Posterior cingulate gyrus (tissue), 11 donors: Measurements from ENCODE around the gene FAM174B.

Experiments used
- DNase-seq, 10 donors: peaks; one replicate each; pipeline versions ENCODE4 v3.0.0 to v3.0.0-alpha.2; 2020 to 2021; ENCODE audit warnings: mixed read lengths in 3 of 10
- intact Hi-C: fragments of 100-400 bp; cut with DNase I; formaldehyde crosslinking; loops from one replicate; pipeline ENCODE4 v1.15.1; 2023

Gene FAM174B

GRCh38 chr15:92655178-92655995, at the start of gene FAM174B:
FAM174B (minus strand) TSS chr15:92655775.
- intact Hi-C loops: no loop called here
- DNase-seq: peak in 9 of 10 donors; percentile 36 to 93 (median 58)

GRCh38 chr15:92696096-92696495, 40.5 kb upstream of the FAM174B start:
- DNase-seq: no peak
- intact Hi-C loops: no loop called here

- intact Hi-C loops: no loop called here
- peak in 2 of 10 donors; percentile 23 to 43 for DNase-seq
Observed at GRCh38 chr15:92693691-92694331, 38.2 kb upstream of the FAM174B start.

DNA sequence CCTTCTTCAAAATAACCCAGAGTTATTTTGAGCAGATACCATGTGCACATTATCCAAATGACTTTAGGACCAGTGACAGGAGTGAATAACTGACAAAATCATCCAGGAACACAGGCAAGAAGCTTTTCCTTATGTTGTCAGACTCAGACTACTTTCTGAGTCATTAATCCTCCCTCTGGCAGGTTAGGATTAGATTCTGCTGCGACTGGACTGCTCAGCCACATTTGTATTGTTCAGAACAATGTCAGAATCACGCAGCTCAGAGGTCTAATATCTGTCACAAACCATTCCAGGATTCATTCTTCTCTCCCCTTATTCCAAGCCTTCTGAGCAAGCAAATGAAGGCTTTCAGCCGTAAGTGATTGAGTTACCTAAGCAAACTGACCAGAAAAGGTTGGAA, 34.8 kb upstream of the FAM174B start:
- no peak for DNase-seq
- intact Hi-C loops: no loop called here

DNA sequence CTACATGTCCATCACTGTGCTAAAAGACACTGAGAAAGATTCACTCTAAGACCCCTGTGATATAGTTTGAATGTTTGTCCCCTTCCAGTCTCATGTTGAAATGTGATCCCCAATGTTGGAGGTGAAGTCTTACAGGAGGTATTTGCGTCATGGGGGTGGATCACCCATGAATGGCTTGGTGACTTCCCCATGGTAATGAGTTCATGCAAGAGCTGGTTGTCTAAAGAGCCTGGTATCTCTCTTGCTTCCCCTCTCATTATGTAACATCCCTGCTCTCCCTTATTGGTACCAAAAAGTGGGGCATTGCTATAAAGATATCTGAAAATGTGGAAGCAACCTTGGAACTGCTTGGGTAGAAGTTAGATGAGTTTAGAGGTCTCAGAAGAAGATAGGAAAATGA, 32.2 kb upstream of the FAM174B start:
- intact Hi-C loops: no loop called here
- DNase-seq: no peak

DNA sequence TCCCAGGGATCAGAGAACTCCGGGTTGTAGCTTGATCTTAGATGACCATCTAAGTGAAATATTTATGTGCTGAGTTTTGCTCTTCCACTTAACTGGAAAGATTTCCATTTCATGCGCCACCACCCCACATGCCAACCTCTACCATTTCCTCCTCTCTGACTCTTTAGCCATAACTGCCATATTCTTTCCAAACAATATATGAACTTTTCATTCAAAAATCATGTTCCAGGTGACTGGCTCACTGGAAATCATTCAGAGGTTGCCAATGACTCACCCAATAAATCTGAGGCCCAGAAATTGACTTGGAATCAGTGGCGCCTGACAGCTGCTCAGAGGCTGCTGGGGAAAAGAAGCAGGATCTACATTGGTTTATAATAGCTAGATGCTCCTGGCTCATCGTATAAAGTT, 31.6 kb upstream of the FAM174B start:
- DNase-seq: no peak
- intact Hi-C loops: no loop called here

DNA sequence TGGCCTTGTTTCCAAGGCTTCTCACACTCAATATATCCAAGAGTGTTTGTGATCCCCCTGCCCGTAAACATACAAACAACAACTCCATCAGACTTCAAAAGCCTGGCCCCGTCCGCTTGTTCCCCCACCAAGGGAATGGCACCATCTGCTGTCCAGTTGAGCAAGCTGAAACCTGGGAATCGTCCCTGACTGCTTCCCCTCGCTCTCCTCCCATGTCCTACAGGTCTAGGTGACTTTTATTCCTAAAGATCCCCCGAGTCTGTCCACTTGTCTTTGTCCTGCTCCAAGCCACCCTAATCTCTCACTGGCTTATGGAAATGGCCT, 27.9 kb upstream of the FAM174B start:
- DNase-seq: peak in 7 of 10 donors; percentile 34 to 94 (median 65)
- intact Hi-C loops: loop anchor here (1.0 to 2.0 kb wide), 2 partner anchors 71 to 163 kb away; no protein-coding TSS in a partner anchor

GRCh38 chr15:92682741-92683510, 27.4 kb upstream of the FAM174B start:
- intact Hi-C loops: loop anchor here (1.0 to 2.0 kb wide), 2 partner anchors 71 to 162 kb away; no protein-coding TSS in a partner anchor
- no peak for DNase-seq

GRCh38 chr15:92681141-92681631, 25.6 kb upstream of the FAM174B start:
- DNase-seq: no peak
- intact Hi-C loops: no loop called here

DNA sequence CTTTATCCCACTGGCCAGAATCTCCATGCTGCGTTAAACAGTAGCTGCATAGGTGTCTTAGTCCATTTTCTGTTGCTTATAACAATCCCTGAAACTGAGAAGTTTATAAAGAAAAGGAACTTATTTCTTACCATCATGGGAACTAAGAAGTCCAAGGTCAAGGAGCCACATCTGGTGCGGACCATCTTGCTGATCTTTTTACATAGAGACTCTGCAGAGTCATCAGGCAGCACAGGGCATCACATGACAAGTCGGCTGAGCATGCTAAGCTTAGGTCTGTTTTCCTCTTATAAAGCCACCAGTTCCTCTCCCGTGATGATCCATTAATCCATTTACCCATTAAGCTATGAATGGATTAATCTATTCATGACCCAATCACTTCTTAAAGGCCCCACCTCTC, 22.4 kb upstream of the FAM174B start:
- intact Hi-C loops: no loop called here
- DNase-seq: no peak

DNA sequence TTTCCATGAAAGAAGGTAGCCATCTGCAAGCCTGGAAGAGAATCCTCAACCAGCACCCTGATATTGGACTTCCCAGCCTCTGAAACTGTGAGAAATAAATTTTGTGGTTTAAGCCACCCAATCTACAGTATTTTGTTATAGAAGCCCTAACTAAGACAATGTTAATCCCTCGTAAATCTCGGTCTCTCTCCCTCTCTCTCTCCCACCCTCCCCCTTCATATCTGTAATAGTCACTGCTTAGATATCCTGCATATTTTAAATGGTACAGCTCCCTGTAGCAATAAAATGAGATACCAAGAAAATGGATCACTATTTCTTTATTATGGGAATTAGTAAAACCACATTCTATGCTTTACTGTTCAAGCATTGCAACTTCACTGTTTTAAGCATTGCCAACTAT, 21.0 kb upstream of the FAM174B start:
- no peak for DNase-seq
- intact Hi-C loops: no loop called here

- DNase-seq: no peak
- intact Hi-C loops: no loop called here
Observed at GRCh38 chr15:92675485-92675884, 19.9 kb upstream of the FAM174B start.

DNA sequence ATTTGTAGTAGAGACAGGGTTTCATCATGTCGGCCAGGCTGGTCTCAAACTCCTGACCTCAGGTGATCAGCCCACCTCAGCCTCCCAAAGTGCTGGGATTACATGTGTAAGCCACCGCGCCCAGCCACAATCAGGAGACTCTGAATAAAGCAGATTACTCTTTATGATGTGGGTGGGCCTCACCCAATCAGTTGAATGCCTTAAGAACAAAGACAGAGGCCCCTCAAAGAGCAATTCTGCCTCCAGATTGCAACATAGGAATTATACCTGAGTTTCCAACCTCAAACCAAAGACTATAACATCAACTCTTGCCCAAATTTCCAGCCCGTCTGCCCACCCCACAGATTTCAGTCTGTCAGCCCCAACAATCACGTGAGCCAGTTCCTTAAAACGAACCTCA, 18.8 kb upstream of the FAM174B start:
- no peak for DNase-seq
- intact Hi-C loops: no loop called here

GRCh38 chr15:92672102-92672501, 16.5 kb upstream of the FAM174B start:
- intact Hi-C loops: no loop called here
- DNase-seq: no peak

- intact Hi-C loops: no loop called here
- DNase-seq: no peak
Observed at GRCh38 chr15:92671406-92671805, 15.8 kb upstream of the FAM174B start.

DNA sequence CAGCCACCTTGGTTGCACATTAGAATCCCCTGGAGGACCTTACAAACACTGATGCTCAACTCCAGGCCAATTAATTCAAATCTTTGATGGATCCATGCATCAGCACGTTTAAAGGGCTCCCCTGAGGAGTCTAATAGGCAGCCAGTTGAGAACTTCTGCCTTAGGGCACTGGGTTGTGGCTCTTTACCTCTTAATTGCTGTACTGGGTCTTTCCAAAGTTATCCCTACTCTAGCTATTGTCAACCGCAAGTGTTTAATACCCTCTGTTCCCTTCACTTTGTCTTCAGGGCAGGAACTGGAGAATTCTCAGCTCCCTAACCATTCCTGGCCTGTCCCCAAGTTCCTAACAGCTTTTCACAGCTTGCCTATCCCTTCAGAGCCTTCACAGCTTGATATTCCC, 15.0 kb upstream of the FAM174B start:
- DNase-seq: no peak
- intact Hi-C loops: no loop called here

GRCh38 chr15:92669432-92669831, 13.9 kb upstream of the FAM174B start:
- DNase-seq: no peak
- intact Hi-C loops: no loop called here

GRCh38 chr15:92668620-92669019, 13.0 kb upstream of the FAM174B start:
- intact Hi-C loops: no loop called here
- DNase-seq: no peak

DNA sequence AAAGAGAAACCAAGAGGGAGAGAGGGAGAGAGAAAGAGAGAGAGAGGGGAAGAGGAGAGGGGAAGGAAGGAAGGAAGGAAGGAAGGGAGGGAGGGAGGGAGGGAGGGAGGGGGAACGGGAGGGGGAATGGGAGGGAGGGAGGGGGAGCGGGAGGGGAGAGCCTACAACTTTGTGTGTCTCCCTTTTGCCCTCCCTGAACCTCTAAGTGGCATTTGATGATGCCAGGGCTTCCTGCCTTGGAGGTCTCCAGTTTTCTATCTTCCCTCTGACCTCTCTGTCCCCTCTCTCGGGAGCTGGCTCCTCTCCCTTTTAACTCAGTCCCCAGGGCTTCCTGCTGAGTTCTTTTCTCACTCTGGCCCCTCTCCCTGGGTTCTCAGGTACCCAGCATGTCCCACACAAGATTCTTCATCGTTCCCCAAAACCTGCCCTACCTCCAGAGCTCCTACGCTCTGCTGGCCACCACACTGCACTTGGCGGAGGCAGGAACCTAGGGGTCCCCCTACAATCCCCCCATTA, 12.5 kb upstream of the FAM174B start:
- intact Hi-C loops: no loop called here
- no peak for DNase-seq

- intact Hi-C loops: no loop called here
- DNase-seq: no peak
Observed at GRCh38 chr15:92667287-92667904, 11.8 kb upstream of the FAM174B start.

DNA sequence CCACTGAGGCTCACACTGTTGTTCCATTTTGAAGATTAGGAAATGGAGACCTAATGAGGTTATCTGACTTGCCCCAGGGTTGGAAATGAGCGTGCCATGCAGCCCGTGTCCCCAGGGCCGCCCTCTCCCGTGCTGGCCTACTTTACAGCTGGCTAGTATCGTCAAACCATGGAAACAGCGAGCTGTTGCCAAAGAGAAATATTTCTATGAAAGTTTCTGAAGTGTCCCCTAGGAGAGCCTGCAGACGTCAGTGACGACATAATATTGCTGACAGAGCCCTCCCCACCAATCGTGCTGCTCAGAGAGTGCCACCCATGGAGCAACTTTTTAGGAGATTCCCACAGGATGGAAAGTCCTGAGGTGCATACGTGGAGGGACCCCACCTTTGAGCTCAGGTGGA, 11.2 kb upstream of the FAM174B start:
- intact Hi-C loops: no loop called here
- no peak for DNase-seq
